KG1 (cell line): Measurements from ENCODE around the gene AP2S1.
A peak's percentile ranks its signal among the peaks of the same experiment; 100 is the strongest.
"Not testable (repeated sequence)": the region's sequence is repeated elsewhere in the genome, so short reads cannot be mapped to it uniquely, and the experiment has no call there.

Experiments
- DNase-seq: peaks from one replicate; lab custom pipeline; 2025; lab: John Stamatoyannopoulos, UW

The AP2S1 gene

DNA sequence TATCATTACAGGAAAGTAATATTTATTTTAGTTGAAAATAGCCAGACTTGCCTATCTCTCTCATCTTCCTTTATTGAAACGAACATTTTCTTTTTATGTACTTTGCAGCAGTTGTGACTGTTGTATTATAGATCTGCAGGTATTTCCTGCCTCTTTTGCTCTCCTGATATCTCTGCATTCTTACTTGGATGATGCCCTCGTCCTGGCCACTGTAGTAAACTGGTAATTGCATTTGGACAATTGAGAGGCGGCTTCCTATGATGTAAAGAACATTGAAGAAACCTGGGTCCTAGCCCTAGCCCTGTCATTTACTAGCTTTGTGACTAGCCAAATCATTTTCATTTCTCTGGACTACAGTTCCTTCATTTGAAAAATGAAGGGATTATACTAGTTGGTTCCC, 16.5 kb upstream of the AP2S1 start:
- no peak for DNase-seq

DNA sequence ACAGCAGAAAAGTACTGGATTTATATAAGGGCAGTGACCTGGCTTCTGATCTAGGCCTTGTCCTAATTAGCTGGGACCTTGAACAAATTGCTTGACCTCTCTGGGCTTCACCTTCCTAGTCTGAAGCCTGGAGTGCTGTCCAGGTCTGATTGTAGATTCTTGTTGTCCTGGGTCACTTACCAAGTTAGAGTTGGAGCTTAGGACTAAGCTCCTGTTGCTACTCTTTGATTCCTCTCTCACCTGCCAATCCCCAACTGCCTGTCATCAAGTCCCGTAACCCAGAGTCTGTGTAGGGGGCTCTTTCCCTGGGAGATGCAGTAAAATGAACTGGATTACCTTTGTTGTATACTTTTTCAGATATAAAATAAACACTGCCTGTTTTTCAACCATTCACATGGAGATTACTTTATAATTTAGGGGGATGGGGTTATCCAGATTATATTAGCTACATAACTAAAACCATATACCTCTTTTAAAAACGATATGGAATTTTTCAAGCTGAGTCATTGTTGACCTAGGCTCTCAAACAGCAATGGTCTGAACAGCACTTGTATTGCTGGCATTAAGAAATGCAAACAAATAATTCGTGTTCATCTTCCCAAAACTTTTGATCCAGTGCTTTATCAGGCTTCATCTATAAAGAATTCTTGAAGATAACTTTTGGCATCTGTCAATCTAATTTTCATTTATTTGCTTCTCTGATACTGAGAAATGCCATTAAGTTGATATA, 15.9 kb upstream of the AP2S1 start:
- DNase-seq = no peak

DNA sequence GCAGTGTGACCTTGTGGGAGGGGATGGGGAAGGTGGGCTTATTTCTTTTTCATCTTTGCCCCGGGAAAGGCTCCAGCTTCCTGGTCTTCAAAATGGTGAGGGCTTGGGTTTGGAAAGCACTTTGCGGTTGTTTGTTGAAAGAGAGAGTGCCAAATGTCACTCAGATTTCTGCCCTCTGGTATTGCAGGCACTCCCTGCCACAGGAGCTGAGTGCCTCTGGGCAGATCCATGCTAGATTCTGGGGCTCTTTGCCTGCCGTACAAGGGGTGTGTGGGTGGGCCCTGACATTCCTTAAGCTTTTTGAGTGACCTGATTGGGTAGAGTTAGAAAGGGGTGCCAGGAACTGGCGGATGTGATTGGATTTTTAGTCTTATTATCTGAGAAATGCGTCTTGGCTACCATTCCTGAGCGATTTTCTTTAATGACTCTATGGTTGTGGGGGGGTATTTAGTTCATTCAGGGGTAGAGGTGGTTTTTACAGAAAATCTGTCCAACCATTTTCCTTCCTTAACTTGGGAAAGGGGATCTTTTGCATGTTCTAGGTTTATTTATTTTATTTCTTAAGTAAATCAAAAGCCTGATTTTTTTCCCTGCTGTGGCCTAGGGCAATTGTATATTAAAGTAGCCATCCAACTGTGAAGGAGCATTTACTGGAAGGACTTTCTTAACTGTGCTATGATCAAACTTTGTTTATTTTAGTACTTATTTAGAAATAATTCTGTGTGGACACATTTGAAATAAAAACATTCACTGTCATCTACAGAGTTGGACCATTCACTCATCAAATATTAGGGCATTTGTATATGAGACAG, 13.4 kb upstream of the AP2S1 start:
- no peak for DNase-seq

DNA sequence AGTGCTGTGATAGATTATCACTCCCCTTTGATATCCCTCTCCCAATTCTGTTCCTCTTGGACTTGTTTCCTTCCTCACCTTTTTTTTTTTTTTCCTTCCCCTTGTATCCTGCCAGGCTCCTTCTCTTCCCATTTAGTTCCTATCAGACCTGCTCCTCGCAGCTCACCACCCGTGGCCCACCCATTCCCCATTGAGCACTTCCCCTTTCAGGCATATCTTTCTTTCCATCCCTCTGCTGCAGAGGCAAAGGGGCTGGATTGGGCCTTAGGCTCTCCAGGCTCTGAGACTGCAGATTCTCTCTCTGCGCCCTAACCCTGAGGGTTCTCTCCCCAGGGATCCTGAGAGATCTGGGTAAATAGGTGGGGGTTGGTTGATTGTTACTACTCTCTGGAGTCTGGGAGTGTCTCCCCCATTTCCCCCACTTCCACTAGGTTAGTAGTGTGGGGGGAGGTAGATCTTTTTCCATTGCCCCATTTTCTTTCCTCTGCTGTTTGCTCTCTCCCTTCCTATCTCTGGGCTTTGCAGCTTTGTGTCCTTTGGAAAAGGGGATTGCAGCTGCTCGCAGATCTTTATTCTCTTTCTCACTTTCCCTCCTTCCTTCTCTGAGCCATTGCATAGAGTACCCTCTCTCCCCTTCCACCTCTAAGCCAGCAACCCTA, 12.5 kb upstream of the AP2S1 start:
- DNase-seq = no peak

GRCh38 chr19:46862503-46862834, 11.8 kb upstream of the AP2S1 start:
- no peak for DNase-seq

DNA sequence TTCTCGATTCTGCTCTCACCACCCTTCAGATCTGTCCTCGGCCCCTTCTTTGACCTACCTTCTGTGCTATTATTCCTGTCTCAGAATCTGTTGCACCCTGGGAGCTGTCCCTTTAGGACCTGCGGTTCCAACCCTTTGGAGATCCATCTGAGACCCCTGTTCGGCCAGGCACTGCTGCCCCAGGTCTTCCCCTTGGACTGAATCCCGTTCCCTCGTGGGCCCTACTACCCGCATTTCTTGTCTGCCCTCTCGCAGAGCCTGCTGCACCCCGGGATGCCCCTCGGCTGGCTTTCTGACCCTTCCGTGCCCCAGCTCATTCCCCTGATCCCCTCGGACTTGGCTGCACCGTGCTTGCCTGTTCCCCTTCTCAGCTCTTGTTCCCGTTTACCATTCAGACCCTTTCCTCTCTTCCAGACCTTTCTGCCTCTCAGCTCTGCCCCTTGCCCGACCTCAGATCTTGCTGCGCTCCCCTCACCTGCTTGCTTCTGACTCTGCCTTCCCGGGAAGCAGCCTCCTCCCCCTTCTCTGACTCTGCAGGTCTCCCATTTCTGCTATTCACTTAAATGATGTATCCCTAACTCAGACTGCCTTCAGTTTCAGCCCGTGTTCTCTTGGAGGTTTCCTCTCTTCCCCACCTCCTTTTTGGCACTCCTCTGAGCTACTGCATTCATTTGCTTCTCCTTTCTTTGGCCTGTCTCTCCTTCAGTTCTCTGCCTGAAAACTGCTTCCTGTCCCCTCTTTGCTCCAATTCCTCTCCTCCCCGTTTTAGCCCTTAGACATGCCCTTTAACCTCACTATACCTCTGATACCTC, 11.3 kb upstream of the AP2S1 start:
- DNase-seq = no peak

DNA sequence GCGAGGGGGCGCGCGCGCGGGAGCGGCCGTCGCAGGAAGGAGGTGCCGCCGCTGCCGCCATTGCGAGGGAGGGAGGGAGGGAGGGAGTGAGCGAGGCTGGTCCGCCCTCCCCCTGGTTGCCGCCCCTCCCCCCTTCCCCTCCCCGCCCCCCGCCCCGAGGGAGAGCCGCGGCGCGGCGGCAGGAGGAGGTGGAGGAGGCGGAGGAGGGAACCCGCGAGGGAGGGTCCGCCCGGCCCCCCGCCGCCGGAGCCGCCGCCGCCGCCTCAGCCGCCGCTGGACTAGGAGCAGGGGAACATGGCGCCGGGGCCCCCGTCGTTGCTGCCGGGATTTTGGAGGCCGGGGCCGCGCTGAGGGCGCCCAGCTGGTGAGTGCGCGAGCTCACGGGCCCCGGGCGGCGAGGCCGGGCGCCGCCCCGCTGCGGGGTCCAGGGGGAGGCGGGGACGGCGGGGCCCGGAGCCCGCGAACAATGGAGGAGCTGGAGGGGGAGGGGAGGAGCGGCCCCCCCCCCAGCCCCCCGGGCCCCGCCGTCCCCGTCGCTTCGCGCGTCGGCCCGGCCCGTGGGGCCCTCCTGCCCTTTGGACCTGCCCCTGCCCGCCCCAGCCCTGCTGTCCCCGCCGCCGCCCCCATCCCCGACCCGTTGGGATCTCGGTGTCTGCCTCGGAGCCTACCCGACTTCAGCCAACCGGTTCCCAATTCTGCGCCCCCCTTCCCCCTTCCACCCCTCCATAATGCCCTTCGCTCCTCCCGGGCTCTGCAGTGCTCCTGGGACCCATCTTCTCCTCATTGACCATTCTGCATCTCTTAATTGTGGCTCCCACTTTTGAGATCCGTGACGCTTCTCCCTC, 10.4 kb upstream of the AP2S1 start, which contains the start of gene ARHGAP35:
Gene ARHGAP35 (plus strand): TSS at position 152 of the 845 bp plus-strand sequence. CDS start 57,679 bp downstream, outside the sequence.
- DNase-seq = no peak

GRCh38 chr19:46860125-46860845, 9.6 kb upstream of the AP2S1 start:
- DNase-seq = peak; percentile 86

- no peak for DNase-seq
Measured at GRCh38 chr19:46859637-46860124, 9.0 kb upstream of the AP2S1 start.

DNA sequence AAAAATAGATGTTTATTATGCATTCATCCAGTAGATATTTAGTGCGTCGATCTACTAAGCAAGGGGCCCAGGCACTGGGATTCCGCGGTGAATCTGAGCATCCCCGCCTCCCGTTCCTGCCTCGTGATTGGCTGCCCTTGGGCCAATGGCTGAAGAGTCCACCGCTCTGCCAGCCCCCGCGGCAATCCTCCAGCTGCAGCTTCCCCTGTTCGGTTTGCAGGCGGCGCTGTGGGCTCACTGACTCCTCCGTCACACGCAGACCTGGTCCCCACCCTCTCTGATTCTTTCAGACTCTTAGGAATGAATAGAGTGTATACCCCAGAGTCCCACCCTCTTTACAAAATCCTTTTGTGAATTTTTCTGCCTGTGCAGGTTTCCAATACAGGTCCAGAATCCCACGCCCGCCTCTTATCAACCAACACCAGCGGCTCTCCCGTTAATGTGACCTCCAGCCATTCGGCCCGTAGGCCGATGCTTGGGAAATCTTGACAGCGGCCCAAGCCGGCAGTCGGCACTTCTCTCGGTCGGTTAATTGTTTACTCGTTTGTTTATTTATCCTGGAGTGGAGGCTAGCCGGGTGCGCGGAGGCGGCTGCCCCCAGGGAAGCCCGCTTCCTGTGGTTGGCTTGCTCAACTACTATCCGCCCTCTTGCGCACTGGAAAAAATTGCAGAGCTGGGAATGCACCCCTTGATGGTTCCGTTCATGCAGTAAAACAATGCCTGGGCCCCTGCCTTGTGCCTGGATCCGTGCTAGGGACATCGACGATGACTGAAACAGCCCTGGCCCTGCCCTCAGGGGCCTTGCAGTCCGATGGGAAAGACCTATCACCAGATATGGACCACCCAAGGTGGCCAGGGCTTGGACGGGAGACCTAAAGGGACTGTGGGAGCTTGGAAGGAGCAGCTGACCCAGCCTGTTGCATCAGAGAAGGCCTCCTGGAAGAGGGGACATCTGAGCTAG, 5.7 kb upstream of the AP2S1 start:
- peak; percentile 73 for DNase-seq

- not testable (repeated sequence) for DNase-seq
Measured at GRCh38 chr19:46854698-46855097, 4.1 kb upstream of the AP2S1 start.

DNA sequence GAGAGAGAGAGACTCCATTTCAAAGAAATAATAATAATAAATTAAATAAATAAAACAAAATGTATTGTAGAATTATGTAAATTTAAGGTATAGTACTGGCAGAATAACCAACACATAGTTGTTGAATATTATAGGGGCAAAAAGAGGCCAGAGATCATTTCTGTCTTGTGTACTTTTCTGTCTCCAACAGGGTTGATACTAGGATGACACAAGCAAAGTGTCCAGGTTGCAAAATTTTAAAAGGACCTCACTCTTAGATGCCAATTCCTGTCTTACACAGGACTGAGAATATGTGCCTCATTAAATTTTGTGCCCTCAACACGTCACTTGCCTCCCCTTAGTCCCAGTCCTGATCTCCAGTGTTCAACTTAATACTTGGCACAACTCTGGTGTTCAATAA, 2.2 kb upstream of the AP2S1 start:
- no peak for DNase-seq

GRCh38 chr19:46849610-46850009, 1.0 kb downstream of the AP2S1 start:
- no peak for DNase-seq

DNA sequence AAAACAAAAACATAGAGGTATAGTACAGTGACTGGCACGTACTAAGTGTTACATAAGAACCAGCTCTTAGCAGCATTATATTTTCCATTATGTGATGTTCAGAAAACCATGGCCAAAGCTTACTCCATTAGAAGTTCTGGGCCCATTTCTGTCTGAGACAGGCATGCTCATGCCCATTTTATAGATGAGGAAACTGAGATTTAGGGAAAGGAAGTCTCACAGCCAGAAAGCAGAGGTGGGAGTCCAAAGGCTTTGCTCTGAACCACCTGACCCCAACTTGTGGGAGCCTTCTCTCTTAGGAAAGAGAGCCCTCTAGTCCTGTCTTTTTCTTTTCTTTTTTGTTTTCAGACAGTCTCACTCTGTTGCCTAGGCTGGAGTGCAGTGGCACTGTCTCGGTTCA, 2.3 kb downstream of the AP2S1 start:
- no peak for DNase-seq

DNA sequence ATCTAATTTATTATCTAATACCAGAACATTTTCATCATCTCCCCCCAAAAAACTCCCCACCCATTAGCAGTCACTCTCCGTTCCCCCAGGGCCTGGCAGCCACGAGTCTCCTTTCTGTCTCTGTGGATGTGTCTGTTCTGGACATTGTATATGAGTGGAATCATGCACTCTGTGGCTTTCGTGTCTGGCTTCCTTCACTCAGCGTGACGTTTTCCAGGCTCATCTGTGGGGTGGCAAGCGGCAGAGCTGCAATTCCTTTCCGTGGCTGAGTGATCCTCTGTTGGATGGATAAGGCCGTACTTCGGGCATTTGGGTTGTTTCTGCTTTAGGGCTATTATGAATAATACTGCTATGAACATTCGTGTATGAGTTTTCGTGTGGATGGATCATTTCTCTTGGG, 3.1 kb downstream of the AP2S1 start:
- DNase-seq = no peak

GRCh38 chr19:46845959-46846459, 4.6 kb downstream of the AP2S1 start:
- DNase-seq = no peak

GRCh38 chr19:46844067-46844489, 6.6 kb downstream of the AP2S1 start:
- DNase-seq = no peak

GRCh38 chr19:46842791-46843190, 7.9 kb downstream of the AP2S1 start:
- no peak for DNase-seq
